Measurements from ENCODE around the gene ZNF681.

ZNF681 gene

DNA sequence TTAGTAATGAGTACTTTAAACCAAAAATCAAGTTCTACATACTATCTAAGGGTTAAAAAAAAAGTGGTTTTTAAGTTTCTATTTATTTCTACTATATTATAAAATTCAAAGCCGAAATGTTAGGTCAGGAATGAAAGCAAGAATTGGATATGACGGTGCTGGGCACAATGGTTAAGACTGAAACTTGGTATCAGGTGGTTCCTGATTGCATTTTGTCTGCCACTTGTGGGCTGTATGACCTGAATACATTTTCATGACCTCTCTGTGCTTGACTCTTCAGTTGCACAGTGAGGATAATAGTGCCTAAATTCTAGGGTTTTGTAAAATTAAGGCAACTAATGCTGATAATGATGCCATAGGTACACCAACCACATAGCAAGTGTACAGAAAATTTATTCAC, 49.3 kb downstream of the ZNF681 start:
- no peaks in the 10 kb centered on the region for H3K36me3 ChIP-seq (ENCODE audit: insufficient read depth, low read length)
- TF ChIP-seq EZH2 (IDR thresholded peaks at IDR 0.05; ENCODE audit: borderline replicate concordance, low read depth, low read length, severe bottlenecking): no peak
- TF ChIP-seq, protein P1, sequence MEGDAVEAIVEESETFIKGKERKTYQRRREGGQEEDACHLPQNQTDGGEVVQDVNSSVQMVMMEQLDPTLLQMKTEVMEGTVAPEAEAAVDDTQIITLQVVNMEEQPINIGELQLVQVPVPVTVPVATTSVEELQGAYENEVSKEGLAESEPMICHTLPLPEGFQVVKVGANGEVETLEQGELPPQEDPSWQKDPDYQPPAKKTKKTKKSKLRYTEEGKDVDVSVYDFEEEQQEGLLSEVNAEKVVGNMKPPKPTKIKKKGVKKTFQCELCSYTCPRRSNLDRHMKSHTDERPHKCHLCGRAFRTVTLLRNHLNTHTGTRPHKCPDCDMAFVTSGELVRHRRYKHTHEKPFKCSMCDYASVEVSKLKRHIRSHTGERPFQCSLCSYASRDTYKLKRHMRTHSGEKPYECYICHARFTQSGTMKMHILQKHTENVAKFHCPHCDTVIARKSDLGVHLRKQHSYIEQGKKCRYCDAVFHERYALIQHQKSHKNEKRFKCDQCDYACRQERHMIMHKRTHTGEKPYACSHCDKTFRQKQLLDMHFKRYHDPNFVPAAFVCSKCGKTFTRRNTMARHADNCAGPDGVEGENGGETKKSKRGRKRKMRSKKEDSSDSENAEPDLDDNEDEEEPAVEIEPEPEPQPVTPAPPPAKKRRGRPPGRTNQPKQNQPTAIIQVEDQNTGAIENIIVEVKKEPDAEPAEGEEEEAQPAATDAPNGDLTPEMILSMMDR (IDR thresholded peaks at IDR 0.05; ENCODE audit: borderline replicate concordance, extremely low read depth, low read length, poor library complexity, severe bottlenecking): no peak
- no peak for DNase-seq
- H3K27ac ChIP-seq (ENCODE audit: low read length): no peak overlapping the region
- H3K4me3 ChIP-seq (ENCODE audit: low read depth in 1 of 2, low read length in 2 of 2): no peak overlapping the region
- no peaks in the 10 kb centered on the region for H3K27me3 ChIP-seq (ENCODE audit: insufficient read depth, low read length, poor library complexity)
- H3K9ac ChIP-seq (ENCODE audit: low read depth, low read length): no peak overlapping the region
- H3K4me2 ChIP-seq (ENCODE audit: insufficient read depth, low read length): no peak overlapping the region
- no peaks in the 10 kb centered on the region for H4K20me1 ChIP-seq (ENCODE audit: insufficient read depth, low read length)
- no peaks in the 10 kb centered on the region for H3K4me1 ChIP-seq (ENCODE audit: insufficient read depth, low read length)
- H3K9me3 ChIP-seq (ENCODE audit: insufficient read depth, low read length, severe bottlenecking): no peaks in the 10 kb centered on the region
- H3K79me2 ChIP-seq (ENCODE audit: insufficient read depth, low read length): no peaks in the 10 kb centered on the region
- ATAC-seq (ENCODE audit: insufficient read depth, low read depth): no peak
- no peak overlapping the region for H2AFZ ChIP-seq (ENCODE audit: low read depth, low read length)

DNA sequence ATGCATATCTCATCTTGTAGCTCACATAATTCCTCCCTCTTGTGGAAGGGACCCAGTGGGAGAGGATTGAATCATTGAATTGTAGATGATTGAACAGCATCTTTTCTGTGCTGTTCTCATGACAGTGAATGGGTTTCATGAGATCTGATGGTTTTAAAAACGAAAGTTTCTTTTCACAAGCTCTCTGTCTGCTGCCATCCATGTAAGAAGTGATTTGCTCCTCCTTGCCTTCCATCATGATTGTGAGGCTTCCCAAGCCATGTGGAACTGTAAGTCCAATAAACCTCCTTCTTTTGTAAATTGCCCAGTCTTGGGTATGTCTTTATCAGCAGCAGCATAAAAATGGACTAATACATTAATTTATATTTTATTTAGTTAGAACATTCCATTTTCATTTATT, 52.0 kb downstream of the ZNF681 start:
- TF ChIP-seq EZH2 (IDR thresholded peaks at IDR 0.05; ENCODE audit: borderline replicate concordance, low read depth, low read length, severe bottlenecking): no peak
- TF ChIP-seq, protein P1 (IDR thresholded peaks at IDR 0.05; ENCODE audit: borderline replicate concordance, extremely low read depth, low read length, poor library complexity, severe bottlenecking): no peak
- Histone ChIP-seq H3K9me3 (ENCODE audit: insufficient read depth, low read length, severe bottlenecking) (no peaks in the 10 kb centered on the region), H2AFZ (ENCODE audit: low read depth, low read length) (no peak overlapping the region), H3K36me3 (ENCODE audit: insufficient read depth, low read length) (no peaks in the 10 kb centered on the region), H4K20me1 (ENCODE audit: insufficient read depth, low read length) (no peaks in the 10 kb centered on the region), H3K4me3 (ENCODE audit: low read depth in 1 of 2, low read length in 2 of 2) (no peak overlapping the region), H3K27me3 (ENCODE audit: insufficient read depth, low read length, poor library complexity) (no peaks in the 10 kb centered on the region), H3K4me2 (ENCODE audit: insufficient read depth, low read length) (no peak overlapping the region), H3K27ac (ENCODE audit: low read length) (no peak overlapping the region), H3K9ac (ENCODE audit: low read depth, low read length) (no peak overlapping the region), H3K4me1 (ENCODE audit: insufficient read depth, low read length) (no peaks in the 10 kb centered on the region), H3K79me2 (ENCODE audit: insufficient read depth, low read length) (no peaks in the 10 kb centered on the region)
- ATAC-seq (ENCODE audit: insufficient read depth, low read depth) (no peak), DNase-seq (no peak)

DNA sequence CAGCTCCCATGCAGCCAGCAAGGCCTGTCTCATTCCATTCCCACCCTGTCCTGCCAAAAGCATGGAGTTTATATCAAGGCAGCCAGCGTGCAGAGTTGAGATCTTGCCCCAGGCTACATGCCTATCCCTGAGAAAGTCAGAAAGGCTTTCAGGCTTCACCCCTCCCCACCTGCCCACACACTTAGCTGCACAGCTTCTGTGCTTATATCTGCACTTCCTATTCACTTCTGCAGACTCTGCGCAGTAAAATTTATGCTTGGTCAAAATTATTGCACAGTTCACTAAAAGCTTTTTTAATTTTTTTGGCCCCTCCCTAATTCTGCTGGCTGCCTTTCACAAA, 59.2 kb downstream of the ZNF681 start:
- H3K27ac ChIP-seq (ENCODE audit: low read length): no peak overlapping the region
- H3K36me3 ChIP-seq (ENCODE audit: insufficient read depth, low read length): no peaks in the 10 kb centered on the region
- H4K20me1 ChIP-seq (ENCODE audit: insufficient read depth, low read length): no peaks in the 10 kb centered on the region
- no peak overlapping the region for H2AFZ ChIP-seq (ENCODE audit: low read depth, low read length)
- no peak for ATAC-seq (ENCODE audit: insufficient read depth, low read depth)
- no peak overlapping the region for H3K9ac ChIP-seq (ENCODE audit: low read depth, low read length)
- no peaks in the 10 kb centered on the region for H3K27me3 ChIP-seq (ENCODE audit: insufficient read depth, low read length, poor library complexity)
- no peaks in the 10 kb centered on the region for H3K79me2 ChIP-seq (ENCODE audit: insufficient read depth, low read length)
- no peaks in the 10 kb centered on the region for H3K4me1 ChIP-seq (ENCODE audit: insufficient read depth, low read length)
- no peak overlapping the region for H3K4me2 ChIP-seq (ENCODE audit: insufficient read depth, low read length)
- DNase-seq: no peak
- H3K9me3 ChIP-seq (ENCODE audit: insufficient read depth, low read length, severe bottlenecking): no peaks in the 10 kb centered on the region
- H3K4me3 ChIP-seq (ENCODE audit: low read depth in 1 of 2, low read length in 2 of 2): no peak overlapping the region
- no peak for TF ChIP-seq EZH2 (IDR thresholded peaks at IDR 0.05; ENCODE audit: borderline replicate concordance, low read depth, low read length, severe bottlenecking)
- TF ChIP-seq, protein P1 (IDR thresholded peaks at IDR 0.05; ENCODE audit: borderline replicate concordance, extremely low read depth, low read length, poor library complexity, severe bottlenecking): no peak

Measured in DND-41 (cell line).